Measurements from ENCODE around the gene GPT2. TPM values are rescaled to one million over a fixed set of nuclear protein-coding genes. Genes with fewer than 3 reads are reported as not detected.
A peak's percentile ranks its signal among the peaks of the same experiment; 100 is the strongest.

GPT2 gene
- total RNA-seq, 2 donors from 2014 or later = 5.1 to 6.8 TPM

- H3K4me1 ChIP-seq (ENCODE audit: control insufficient read depth in 1 of 2, low read depth in 2 of 2) = peaks cover 7 to 33% of the 10 kb centered on the region in 2 donors
- H3K36me3 ChIP-seq = no peaks in the 10 kb centered on the region
- no peaks in the 10 kb centered on the region for H3K9me3 ChIP-seq
- no peak for DNase-seq (ENCODE audit: low spot score)
- H3K27me3 ChIP-seq (replicated peaks; ENCODE audit: insufficient read depth) = no peaks in the 10 kb centered on the region
- peak overlapping the region; percentile 85 for H3K4me3 ChIP-seq
- TF ChIP-seq CTCF (IDR thresholded peaks at IDR 0.05) = no peak
- no peak for ATAC-seq (ENCODE audit: insufficient number of reproducible peaks, low FRiP score, low read depth)
- H3K27ac ChIP-seq = peak overlapping the region; percentile 8 to 18
Measured at GRCh38 chr16:46883353-46883689, 841 bp upstream of the GPT2 start.

- Histone ChIP-seq H3K36me3 (no peaks in the 10 kb centered on the region), H3K27me3 (replicated peaks; ENCODE audit: insufficient read depth) (no peaks in the 10 kb centered on the region), H3K27ac (no peak overlapping the region), H3K4me3 (peak overlapping the region; percentile 85), H3K9me3 (no peaks in the 10 kb centered on the region), H3K4me1 (ENCODE audit: control insufficient read depth in 1 of 2, low read depth in 2 of 2) (peaks cover 7 to 33% of the 10 kb centered on the region in 2 donors)
- DNase-seq (ENCODE audit: low spot score) (no peak), ATAC-seq (ENCODE audit: insufficient number of reproducible peaks, low FRiP score, low read depth) (no peak)
- no peak for TF ChIP-seq CTCF (IDR thresholded peaks at IDR 0.05)
Measured at GRCh38 chr16:46884513-46885293, 541 bp downstream of the GPT2 start.

- Histone ChIP-seq H3K27ac (peak overlapping the region; percentile 45 to 47), H3K4me3 (peak overlapping the region; percentile 22), H3K9me3 (no peaks in the 10 kb centered on the region), H3K4me1 (ENCODE audit: control insufficient read depth in 1 of 2, low read depth in 2 of 2) (peaks cover 7 to 33% of the 10 kb centered on the region in 2 donors), H3K27me3 (replicated peaks; ENCODE audit: insufficient read depth) (no peaks in the 10 kb centered on the region), H3K36me3 (no peaks in the 10 kb centered on the region)
- no peak for DNase-seq (ENCODE audit: low spot score)
- no peak for TF ChIP-seq CTCF (IDR thresholded peaks at IDR 0.05)
- no peak for ATAC-seq (ENCODE audit: insufficient number of reproducible peaks, low FRiP score, low read depth)
Measured at GRCh38 chr16:46885960-46886763, 2.0 kb downstream of the GPT2 start.

DNA sequence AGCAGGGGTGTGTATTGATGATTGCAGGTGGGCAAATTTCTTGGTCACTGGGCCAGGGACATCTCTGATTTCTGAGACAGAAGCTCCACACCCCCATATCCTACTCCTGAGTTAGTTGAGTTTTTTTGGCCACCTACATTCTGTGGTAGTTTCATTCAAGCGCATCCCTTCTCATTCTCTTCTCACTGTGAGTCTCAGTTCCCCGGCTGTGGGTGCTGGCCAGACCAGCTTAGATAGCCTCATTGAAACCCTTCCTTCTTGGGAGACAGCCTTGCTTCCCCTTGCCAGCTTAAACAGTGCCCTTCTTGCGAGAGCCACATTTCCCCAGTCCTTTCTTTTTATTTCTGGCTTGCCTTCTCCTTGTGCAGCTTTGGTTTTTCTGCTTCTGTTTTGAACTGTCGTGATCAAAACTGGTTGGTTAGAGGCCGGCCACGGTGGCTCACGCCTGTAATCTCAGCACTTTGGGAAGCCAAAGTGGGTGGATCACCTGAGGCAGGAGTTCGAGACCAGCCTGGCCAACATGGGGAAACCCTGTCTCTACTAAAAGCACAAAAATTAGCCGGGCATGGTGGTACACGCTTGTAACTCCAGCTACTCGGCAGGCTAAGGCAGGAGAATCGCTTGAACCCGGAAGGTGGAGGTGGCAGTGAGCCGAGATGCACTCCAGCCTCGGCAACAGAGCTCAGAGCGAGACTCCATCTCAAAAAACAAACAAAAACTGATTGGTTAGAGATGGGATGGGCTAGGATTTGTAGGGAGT, 2.8 kb downstream of the GPT2 start:
- H3K36me3 ChIP-seq = no peaks in the 10 kb centered on the region
- H3K9me3 ChIP-seq = no peaks in the 10 kb centered on the region
- H3K4me3 ChIP-seq = no peak overlapping the region
- no peaks in the 10 kb centered on the region for H3K27me3 ChIP-seq (replicated peaks; ENCODE audit: insufficient read depth)
- peak overlapping the region in 1 of 2 donors; percentile 47 for H3K27ac ChIP-seq
- peaks cover 7 to 33% of the 10 kb centered on the region in 2 donors for H3K4me1 ChIP-seq (ENCODE audit: control insufficient read depth in 1 of 2, low read depth in 2 of 2)
- DNase-seq (ENCODE audit: low spot score) (no peak), ATAC-seq (ENCODE audit: insufficient number of reproducible peaks, low FRiP score, low read depth) (no peak)
- no peak for TF ChIP-seq CTCF (IDR thresholded peaks at IDR 0.05)

GRCh38 chr16:46887524-46887854, 3.3 kb downstream of the GPT2 start:
- no peak for DNase-seq (ENCODE audit: low spot score)
- TF ChIP-seq CTCF (IDR thresholded peaks at IDR 0.05) = no peak
- H3K4me1 ChIP-seq (ENCODE audit: control insufficient read depth in 1 of 2, low read depth in 2 of 2) = peaks cover 7 to 33% of the 10 kb centered on the region in 2 donors
- H3K36me3 ChIP-seq = no peaks in the 10 kb centered on the region
- no peak overlapping the region for H3K27ac ChIP-seq
- ATAC-seq (ENCODE audit: insufficient number of reproducible peaks, low FRiP score, low read depth) = no peak
- H3K9me3 ChIP-seq = no peaks in the 10 kb centered on the region
- H3K27me3 ChIP-seq (replicated peaks; ENCODE audit: insufficient read depth) = no peaks in the 10 kb centered on the region
- H3K4me3 ChIP-seq = no peak overlapping the region
